T-helper 2 cell treated with Interferon-gamma antibody and Interleukin-4, amounts not matched to agents 100 ng/mL and 5 ng/mL, for 36 hours (primary cell): Measurements from ENCODE around the gene AGAP1. TPM values are rescaled to one million over a fixed set of nuclear protein-coding genes. Genes with fewer than 3 reads are reported as not detected.

ENCODE experiments used
- intact Hi-C: fragments of 100-400 bp; cut with micrococcal nuclease; formaldehyde crosslinking; loops from one replicate; pipeline ENCODE4 v1.15.1; 2023
- total RNA-seq: library from RNA; stranded (reverse); gene quantifications from 2 replicates; pipeline ENCODE4 v1.2.3, GENCODE V29; 2022

AGAP1 gene
- total RNA-seq, 1 donor from 2014 or later = 1.4 TPM

DNA sequence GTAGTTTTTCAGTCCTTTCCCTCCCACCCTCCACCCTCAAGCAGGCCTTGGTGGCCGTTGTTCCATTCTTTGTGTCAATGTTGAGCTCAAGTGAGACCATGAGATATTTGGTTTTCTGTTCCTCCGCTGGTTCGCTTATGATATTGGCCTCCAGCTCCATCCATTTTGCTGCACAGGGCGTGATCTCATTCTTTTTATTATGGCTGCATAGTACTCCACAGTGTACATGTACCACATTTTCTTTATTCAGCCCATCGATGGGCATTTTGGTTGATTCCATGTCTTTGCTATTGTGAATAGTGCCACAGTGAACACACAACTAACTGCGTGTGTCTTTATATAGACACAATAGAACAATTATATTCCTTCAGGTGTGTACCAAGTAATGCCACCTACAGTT is 14.1 kb downstream of the AGAP1 start:
- intact Hi-C loops = no loop called here

DNA sequence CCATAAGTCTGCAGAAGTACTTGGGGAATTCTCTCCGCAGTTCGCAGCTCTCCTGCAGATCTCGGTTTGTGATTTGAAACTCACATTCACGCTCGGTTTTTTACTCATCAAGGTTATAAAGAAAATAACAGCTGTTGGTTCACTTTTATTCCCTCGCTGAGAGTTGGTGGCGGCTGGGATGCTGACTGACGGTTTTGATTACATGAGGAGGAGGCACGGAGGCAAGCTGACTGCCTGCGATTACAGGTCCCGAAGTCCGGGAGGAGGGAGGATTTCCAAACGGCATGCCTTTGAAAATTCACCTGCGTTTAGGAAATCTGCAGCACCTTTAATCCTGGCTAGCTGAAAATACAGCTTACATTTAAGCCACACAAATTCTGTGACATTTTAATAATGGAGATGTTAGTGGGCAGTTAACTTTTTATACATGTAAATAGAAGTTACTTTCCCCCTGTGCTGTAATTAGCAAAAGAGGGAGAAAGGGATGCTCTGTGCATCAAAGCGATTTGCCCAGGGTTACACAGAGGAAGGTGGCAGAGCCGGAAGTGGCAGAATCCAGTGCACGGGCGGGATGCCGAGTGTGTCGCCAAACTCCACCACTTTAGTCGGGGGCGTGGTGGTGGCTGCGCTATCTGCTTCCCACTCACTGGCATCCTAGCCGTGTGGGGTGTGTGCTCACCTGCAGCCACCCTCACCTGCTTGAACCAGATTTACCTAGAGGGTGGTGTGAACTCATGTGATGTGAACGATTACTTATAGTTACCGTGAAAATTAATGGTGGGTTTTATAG is 14.7 kb downstream of the AGAP1 start:
- intact Hi-C loops = no loop called here

DNA sequence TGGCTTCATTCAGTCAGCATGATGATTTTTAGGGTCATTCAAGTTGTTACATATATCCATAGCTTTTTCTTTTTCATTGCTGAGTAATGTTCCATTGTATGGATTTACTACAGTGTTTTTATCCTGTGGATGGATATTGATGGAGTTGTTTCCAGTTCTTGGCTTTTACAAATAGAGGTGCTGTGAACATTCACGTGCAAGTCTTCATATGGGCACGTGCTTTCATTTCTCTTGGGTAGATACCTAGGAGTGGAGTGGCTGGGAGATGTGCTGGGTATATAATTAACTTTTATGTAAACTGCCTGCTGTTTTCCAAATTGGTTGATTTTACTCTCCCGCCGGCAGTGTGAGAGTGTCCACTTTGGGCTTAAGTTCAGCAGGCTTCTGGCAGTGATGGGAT is 16.5 kb downstream of the AGAP1 start:
- intact Hi-C loops = no loop called here

- intact Hi-C loops = no loop called here
These were observed 17.4 kb downstream of the AGAP1 start for GRCh38 chr2:235511187-235511661.

DNA sequence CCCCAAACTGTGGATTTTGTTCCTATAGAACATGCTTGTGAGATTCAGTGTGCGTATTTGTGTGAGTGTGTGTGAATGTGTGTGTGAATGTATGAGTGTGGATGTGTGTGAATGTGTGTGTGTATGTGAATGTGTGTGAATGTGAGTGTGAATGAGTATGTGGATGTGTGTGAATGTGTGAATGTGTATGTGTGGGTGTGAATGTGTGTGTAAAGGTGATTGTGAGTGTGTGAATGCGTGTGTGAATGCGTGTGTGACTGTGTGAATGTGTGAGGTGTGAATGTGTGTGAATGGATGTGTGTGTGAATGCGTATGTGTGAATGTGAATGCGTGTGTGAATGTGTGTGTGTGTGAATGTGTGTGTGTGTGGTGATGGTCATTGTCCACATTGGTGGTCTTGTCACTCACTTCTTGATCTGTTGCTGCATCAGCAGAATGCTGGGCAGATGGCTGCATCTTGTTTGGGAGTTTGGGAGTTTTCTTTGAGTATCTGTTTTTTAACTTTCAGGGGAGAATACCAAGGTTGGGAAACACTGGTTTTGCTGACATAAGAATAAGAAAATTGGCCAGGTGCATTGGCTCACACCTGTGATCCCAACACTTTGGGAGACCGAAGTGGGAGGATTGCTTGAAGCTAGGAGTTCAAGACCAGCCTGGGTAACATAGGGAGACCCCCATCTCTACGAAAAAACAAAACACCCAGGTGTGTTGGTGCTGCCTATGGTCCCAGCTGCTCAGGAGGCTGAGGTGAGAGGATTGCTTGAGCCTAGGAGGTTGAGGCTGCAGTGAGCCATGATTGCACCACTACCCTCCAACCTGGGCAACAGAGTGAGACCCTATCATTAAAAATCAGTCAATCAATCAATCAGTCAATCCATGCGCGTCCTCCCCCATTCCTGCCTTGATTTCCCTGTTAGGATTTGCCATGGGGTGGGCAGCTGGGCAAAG is 18.2 kb downstream of the AGAP1 start:
- intact Hi-C loops = no loop called here

DNA sequence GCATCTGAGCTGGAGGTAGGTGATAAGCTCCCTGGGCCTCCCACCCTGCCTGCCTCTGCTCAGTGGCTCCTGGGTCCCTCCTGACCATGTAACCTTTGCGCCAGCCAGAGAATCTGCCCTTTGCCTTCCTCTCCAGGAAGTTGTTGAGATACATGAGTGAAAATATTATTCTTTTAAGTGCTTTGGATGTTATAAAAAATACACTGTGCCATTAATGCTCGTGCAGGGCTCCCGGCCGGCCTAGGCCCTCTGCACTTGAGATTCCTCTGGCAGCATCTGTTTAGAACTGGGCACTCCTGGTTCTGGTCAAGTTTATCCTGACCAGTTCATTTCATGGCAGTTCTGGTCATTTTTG is 18.8 kb downstream of the AGAP1 start:
- intact Hi-C loops = no loop called here

- intact Hi-C loops = no loop called here
These were observed 20.3 kb downstream of the AGAP1 start for GRCh38 chr2:235513984-235514626.

DNA sequence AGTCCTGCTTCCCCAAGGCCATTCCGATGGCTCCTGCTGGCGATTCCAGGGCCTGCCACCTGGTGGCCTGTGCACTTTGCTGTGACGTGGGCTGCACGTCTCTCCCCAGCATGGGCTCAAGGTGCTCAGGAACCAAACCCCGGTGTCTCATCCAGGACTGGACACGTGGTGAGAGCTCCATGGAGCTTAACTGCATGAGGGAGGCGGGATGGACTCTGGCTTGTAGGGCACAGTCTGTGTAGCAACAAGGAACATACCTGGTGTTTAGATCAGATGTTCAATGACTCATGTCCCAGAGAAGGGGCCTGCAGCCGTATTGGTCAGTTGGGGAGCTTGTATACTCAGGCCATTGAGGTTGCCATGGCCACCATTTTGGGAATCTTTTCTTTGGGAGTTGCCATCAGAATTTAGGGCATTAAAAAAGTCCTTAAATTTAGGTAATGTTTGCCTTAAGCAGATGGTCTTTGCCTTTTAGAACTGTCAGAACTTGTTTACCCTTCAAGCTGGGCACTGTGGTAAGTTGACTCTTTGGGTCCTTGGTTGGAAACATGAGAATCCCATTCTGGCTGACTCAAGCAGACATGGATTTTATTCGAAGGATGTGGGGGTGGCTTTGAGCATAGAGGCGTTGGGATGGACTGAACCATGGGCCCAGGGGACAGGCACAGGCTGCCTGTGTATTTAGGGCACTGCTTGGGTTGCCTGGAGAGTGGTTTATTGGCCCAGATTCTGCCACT is 21.0 kb downstream of the AGAP1 start:
- intact Hi-C loops = no loop called here

DNA sequence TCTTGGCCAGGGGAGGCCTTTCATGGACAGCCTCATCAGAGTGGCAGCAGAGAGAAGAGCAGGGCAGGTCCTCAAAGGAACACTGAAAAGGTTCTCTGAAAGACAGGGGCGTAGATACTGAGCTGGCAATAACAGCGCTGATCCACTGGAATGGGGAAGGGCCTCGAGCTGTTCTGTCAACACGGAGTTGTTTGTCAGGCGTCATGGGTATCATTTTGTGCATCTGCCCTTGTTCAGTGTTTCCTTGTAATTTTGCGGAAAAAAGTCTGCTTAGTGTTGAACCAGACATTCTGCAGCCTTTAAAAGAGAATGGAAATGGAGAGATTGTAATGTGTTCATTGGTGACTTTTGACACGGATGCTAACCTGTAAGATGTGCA is 21.5 kb downstream of the AGAP1 start:
- intact Hi-C loops = no loop called here

DNA sequence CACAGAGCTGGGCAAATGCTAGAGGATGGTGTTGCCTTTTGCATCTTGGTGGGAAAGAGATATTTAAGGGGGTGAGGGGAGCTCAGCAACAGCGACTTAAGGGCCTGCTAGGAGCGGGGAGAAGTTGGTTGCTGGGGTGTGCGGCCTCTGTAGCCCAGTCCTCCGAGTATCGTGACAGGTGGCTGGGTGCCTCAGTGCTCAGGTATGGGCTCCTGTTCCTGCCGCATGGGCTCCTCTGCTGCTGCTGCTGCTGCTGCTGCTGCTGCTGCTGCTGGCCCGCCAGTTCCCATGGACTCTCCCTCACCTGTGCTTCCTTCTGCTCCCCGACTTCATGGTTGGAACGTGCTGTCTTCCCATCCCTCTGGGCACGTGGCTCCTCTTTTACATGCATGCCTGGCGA is 22.0 kb downstream of the AGAP1 start:
- intact Hi-C loops = no loop called here

DNA sequence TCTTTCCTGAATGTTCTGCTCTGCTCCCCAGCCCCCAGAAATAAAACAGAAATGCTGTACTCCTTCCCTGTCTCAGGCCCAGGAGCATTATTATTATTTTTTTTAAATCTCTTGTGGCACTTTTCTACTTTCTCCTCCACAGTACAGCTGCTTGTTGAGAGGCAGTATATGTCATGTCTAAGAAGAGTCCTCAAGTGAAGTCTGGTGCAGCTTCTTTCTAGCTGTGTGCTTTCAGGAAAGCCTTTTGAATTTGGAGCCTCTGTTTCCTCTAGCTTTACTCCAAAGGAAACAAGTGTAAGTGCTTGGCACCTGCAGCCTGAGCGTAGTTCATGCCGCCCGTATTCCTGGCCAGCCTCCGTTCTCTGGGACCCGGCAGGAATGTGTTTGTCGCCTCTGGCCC is 22.4 kb downstream of the AGAP1 start:
- intact Hi-C loops = no loop called here

GRCh38 chr2:235518322-235519090 is 24.7 kb downstream of the AGAP1 start:
- intact Hi-C loops = no loop called here

DNA sequence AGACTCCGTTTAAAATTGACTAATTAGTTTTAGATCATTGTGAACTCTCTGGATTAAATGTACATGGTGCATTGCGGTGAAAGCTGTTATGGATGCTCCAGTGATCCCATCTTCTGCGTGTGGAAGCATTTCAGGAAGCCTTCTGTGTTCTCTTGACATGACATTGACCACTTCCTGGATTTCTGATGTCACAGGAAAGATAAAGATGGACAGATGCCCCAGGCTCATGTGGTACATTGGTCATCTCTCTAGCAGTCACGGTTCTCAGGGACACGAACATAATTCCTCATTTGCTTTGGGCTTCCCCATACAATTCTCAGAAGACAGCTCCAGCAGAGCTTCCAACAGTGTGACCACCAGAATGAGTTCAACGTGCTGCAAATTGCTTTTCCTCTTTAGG is 26.9 kb downstream of the AGAP1 start:
- intact Hi-C loops = no loop called here

DNA sequence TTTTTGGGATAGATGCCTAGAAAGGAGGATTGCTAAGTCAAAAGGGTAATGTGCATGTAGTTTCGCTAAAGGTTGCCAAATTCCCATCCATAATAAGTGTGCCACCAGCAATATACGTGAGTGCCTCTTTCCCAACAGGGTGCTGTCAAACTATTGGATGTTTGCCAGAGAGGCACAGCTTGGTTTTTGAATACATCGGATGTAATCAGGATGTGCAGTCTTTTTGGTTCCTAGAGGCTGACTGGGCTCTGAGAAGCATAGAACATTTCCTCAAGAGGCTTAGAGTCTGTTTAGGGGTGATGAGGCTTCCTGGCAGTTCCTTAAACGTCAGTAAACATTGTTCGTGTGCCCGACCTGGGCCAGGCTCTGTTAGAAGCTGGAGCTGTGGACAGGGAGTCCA is 28.0 kb downstream of the AGAP1 start:
- intact Hi-C loops = no loop called here

DNA sequence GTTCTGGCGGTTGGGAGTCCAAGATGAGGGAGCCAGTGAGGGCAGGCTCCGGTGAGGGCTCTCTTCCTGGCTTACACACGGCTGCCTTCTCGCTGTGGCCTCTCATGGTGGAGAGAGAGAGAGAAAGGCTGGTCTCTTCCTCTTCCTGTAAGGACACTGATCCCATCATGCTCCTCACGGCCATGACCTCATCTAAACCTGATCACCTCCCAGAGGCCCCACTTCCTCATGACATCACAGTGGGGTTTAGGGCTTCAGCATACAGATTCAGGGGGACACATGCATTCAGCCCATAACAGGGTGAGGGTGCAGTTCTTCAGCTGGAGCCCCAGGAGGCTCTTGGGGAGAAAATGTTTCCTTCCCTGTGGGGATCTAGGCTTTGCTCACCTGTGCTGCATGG is 29.2 kb downstream of the AGAP1 start:
- intact Hi-C loops = no loop called here

DNA sequence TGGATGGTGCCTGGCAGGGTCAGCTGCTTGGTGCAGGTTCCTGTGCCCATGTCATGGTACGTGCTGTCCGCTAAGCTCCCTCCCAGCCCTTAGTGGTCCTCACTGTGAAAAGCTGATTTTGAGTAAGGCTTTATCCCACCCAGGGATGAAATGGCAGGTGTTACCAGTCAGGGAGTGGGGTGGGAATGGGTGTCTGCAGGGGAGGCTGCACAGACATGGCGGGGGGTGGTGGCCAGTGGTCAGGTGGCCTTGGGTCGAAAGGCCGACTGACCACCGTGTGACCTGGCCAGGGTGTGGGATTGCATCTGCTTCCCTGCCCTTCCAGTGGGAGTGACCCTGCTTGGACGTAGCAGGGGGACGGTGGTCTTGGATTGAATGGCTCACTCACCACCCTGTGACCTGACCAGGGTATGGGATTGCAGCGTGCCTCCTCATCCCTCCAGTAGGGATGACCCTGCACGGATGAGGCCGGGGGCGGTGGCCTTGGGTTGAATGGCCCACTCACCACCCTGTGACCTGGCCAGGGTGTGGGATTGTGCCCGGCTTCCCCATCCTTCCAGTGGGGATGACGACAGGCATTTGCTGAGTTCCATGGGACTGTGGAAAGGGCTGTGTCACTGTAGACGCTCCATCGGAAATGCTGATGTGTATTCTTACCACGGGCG is 29.8 kb downstream of the AGAP1 start:
- intact Hi-C loops = no loop called here

- intact Hi-C loops = no loop called here
These were observed 32.3 kb downstream of the AGAP1 start for GRCh38 chr2:235526166-235526565.

GRCh38 chr2:235527806-235528469 is 34.1 kb downstream of the AGAP1 start:
- intact Hi-C loops = no loop called here

- intact Hi-C loops = no loop called here
These were observed 35.8 kb downstream of the AGAP1 start for GRCh38 chr2:235529621-235530020.
